CD1c-positive myeloid dendritic cell (primary cell): ENCODE data around the gene SRCIN1.

ENCODE experiments used
- DNase-seq: peaks from one replicate; pipeline ENCODE4 v3.0.0-alpha.2; 2016; ENCODE audit errors: extremely low spot score

The SRCIN1 gene

GRCh38 chr17:38579083-38579480, 26.7 kb downstream of the SRCIN1 start:
- DNase-seq = no peak

GRCh38 chr17:38578229-38579082, 27.3 kb downstream of the SRCIN1 start:
- DNase-seq = no peak

GRCh38 chr17:38577645-38578173, 28.0 kb downstream of the SRCIN1 start:
- no peak for DNase-seq

GRCh38 chr17:38577244-38577643, 28.5 kb downstream of the SRCIN1 start:
- no peak for DNase-seq

GRCh38 chr17:38575781-38576180, 30.0 kb downstream of the SRCIN1 start:
- DNase-seq = no peak

DNA sequence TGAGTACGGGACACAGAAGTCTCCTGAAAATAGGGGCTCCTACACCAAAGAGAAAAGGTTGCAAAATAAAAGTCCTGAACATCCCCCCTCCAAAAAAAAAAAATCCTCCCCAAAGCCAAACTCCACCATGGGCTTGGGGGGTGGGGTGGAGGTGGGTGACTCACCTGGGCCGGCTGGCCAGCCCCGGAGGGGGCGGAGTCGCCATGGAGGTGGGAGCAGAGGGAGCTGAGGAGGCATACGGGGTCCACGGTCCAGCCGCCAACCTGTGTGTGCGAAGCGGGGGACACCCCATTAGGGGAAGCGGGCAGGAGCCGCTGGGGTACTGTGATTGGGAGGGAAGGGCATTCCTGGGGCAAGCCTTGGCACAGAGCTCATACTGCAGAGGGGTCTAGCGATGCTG, 31.0 kb downstream of the SRCIN1 start:
- DNase-seq = no peak

DNA sequence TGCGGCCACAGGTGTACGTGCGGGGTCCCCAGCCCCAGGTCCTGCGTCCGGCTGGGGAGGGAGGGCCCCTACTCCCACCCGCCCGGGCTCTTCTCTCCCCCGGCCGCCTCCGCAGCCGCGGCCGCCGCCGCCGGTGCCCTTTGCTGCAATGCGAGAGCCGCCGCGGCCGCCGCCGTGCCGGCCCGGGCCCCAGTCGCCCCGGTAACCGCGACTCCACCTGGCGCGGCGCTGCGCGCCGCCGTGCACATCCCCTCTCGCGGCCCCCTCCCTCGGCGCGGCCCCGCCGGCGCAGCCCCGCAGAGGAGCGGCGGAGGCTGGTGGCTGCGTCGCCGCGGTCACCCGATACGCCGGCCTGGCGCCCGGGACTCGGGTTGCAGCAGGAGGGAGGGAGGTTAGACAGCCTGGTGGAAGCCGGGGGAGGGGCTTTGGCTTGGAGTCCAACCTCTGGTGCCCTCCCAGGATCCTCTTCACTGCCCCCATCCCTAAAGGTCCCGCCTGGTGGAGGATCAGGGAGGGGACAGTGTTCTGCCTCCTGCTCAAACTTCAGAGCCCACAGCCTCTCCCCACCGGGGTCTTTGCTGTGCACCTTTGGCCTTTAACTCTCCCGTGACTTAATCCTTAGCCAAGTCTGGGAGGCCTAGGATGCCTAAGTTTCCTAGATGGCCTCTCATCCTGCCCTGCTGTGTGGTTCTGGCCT, 32.9 kb downstream of the SRCIN1 start:
- no peak for DNase-seq

GRCh38 chr17:38571833-38572668, 33.7 kb downstream of the SRCIN1 start:
- no peak for DNase-seq

DNA sequence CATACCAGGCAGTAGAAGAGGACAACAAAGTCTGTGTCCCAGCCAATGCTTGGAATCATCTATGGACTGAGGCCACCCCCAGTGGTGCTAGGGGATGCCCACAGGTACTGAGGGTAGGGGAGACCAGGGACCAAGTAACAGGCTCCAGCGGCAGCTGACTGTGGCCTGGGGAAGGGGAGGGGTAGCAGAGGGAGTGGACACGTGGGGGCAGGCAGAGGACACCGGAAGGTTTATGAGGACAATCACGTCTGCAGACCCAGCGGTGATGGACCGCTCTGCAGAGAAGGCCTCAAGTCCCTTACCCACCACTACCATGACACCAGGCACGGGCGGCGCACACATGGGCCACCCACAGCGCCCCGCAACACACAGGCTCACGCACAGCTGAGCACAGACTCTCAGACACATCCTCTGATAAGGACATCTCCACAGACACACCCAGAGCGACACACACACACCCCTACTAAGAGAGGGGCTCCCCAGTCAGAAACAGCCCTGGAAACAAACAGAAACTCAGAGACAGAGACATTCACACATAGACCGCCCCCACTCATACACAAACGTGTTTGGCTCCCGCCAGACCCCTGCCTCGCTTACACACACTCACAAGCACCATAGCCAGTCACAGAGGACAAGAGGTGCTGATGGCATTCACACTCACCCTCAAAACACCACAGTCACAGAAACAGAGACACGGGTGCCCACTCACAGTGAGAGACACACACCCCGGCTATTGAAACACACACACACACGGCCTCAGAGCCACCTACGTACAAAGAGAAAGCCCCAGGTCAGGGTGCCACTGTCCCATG, 35.8 kb downstream of the SRCIN1 start:
- no peak for DNase-seq

DNA sequence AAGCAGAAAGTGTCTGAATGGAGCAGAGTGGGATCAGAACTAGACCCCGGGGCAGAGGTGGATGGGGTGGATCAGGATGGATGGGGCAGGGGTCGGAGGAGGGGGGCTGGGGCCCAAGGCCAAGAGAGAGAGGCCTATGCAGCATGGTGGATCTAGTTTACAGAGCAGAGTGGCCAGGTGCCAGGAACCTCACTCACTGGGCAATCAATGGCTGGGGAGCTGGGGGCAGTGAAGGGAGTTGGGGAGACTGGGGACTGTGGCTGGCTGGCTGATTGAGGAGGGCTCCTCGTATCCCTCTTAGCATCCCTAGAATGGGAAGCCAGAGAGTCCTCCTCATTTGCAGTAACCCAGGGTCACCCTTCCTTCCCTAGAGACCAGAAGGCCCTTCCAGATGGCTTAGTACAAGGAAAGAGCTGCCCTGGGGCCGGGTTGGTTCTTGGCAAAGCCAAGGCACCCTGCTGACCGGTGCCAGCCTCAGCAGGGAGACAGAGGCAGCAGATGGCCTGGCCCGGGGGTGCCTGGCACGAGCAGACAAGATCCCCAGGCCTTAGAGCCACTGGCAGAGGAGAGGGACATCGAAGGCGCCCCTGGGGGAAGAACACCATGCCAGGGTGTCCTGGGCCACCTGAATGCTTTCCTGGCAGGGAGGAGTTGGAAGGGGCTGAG, 36.8 kb downstream of the SRCIN1 start:
- DNase-seq = no peak

- no peak for DNase-seq
These were observed 37.5 kb downstream of the SRCIN1 start for GRCh38 chr17:38568274-38568673.

- DNase-seq = no peak
These were observed 38.4 kb downstream of the SRCIN1 start for GRCh38 chr17:38567350-38567749.

DNA sequence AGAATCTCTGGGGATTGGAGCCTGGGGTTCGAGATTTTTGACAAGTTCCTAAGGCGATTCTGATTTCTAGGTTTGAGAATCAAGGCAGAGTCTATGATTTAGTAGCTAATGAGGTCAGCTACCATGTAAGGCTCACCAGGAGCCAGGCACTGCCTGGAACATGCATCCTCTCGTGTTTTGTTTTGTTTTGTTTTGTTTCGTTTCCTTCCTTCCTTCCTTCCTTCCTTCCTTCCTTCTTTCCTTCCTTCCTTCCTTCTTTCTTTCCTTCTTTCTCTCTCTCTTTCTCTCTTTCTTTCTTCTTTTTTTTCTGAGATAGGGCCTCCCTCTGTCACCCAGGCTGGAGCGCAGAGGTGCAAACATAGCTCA, 39.1 kb downstream of the SRCIN1 start:
- no peak for DNase-seq

DNA sequence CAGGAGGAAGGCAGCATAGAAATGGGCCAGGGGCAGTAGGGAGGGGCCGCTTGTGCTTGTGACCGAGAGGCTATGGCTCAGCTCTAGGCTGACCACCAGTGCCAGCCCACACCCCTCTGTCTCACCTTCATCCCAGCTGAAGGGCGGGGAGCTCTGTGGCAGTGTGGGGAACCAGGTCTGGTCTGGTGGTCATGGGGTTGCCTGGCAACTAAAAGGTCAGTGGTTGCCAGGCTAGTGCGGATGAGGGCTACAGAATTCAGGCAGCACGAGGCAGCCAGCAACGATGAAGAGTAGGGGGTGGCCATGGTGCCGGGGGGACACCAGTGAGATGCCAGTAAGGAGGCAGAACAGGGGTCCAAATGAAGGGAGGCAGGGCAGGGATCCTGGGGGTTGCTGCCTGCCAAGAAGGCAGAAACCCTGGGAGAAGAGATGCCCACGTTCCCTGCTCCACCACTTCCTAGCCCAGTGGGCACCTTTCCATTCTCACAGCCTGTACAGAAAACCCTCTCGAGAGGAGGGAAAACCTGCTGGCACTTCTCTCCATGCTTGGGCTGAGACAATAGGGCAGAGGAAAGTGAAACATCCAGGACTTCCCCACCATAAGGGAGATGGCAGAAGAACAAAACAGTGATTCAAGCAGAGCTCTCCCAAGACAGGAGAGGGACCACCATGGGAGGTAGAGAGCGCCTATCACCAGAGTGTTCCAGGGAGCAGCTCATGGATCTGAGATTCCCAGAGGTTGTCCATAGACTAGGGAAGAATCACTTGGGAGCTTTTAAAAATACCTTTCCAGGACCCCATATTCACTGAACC, 39.7 kb downstream of the SRCIN1 start:
- DNase-seq = no peak

DNA sequence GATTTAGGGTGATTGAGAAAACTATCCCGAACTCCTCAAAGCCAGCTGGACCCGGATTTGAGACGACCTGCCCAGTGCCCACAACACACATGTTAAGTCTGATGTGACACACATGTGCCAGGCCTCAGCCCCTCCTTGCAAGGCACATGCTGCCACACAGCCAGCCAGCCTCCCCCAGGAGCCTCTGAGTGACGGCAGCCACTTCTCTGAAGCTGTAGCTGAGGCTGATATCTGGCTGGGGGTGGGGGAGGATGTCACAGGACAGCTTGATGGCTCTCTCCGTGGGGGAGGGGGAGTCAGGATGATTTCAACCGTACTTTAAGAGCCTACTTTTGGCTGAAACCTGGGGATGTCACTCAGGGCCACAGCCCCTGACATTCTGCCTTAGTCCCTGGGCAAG, 40.9 kb downstream of the SRCIN1 start:
- no peak for DNase-seq

DNA sequence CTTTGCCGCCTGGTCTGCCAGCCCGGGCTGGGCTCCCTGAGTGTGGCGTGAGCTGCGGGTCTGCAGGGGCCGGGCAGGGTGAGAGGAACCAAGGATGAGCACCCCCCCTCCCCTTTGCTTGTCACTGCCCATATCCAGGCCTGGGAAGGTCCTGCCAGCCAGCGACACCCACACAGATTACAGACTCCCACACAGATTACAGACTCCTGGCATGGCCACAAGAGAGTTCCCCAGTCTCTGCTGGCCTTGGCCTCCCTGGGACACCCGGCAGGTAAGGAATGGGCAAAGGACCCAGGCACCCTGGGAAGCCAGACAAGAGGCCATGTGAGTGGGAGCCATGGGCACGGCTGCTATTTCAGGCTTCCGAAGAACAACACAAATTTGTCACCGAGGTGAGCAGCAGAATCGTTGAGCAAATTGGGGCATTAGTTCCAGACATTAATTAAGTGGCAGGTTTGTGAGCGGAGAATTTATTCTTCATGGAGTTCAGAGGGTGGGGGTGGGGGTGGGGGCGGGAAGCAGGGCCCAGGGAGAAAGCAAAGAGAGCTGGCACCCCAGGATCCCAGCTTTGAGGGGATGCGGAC, 41.4 kb downstream of the SRCIN1 start:
- no peak for DNase-seq

- DNase-seq = no peak
These were observed 42.1 kb downstream of the SRCIN1 start for GRCh38 chr17:38563362-38564253.

DNA sequence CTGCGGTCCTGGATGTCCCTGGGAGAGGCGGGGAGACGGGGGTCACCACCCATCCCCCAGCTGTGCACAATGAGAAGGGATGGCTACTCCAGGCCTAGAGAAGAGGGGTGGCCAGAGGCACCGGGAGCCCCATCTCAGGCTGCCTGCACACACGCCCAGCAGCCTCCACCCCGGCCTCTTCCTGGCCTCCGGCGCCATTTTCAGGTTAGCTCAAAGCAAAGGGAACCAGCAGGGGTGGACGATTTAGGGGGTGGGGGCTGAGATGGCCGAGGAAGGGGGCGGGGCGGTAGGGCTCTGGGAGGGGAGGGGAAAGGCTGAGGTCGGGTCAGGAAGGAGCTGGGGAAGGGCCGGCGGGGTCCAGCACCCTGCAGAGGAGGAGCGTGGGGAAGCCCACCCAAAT, 42.8 kb downstream of the SRCIN1 start:
- DNase-seq = no peak

DNA sequence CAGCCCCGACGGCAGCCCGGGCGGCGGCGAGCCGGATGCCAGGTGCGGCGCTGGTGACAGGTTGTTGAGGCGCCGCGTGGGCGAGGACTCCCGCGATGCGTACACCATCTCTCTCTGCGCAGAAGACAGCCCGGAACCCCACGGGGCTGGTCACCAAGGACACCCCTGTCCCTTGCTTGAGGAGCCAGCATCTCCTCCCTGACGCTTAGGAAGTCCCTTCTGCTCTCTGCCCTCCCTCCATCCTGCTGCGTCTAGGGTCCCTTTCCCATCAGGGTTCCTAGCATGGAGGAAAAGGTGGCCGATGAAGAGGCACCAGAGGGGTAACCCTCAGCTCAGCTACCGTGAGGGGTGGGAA, 43.6 kb downstream of the SRCIN1 start:
- DNase-seq = no peak
